Middle frontal gyrus (tissue), 1 donor: Measurements from ENCODE around the gene ZFP57.

Experiments used
- DNase-seq: peaks from one replicate; pipeline ENCODE4 v3.0.0-alpha.2; 2015; ENCODE audit warnings: low spot score; ENCODE audit errors: extremely low spot score

Gene ZFP57

DNA sequence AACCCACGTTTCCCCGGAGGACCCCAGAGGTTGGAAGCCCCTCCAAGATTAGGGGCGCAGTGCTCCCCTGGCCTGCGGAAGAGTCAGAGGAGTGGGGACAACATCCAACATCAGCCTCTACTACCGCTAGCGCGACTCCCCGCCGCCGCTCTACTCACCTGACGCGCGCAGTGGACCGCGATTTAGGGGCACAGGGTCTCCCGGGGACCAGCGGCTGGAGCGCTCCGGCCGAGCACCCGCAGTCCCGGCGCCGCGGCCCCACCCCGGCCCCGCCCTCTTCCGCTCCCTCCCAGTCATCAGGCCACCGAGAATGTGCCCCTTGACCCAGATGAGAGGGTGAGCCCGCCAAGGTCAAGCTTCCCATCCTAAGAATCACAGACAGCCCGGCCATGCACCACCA, at the start of gene ZFP57:
Gene ZFP57 (minus strand): TSS at position 249 of the 400 bp plus-strand sequence. CDS start 4,149 bp downstream, outside the sequence.
- no peak for DNase-seq

- no peak for DNase-seq
Measured at GRCh38 chr6:29730575-29731126, 49.7 kb upstream of the ZFP57 start.

DNA sequence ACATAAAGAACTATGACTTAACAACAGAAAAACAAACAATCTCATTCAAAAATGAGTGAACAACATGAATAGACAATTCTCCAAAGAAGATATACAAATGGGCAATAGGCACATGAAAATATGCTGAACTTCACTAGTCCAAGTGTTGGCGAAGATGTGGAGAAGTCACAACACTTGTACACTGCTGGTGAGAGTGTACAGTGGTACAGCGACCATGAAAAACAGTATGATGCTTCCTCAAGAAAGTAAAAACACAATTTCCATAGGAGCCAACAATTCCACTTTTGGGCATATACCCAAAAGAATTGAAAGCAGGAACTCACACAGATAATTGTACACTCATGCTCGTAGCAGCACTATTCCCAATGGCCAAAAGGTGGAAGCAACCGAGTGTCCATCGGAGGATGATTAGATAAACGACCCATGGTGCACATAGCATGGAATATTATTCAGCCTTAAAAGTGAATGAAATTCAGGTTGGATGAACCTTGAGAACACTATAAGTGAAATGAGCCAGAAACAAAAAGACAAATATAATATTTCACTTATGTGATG, 48.9 kb upstream of the ZFP57 start:
- DNase-seq, result no peak

DNA sequence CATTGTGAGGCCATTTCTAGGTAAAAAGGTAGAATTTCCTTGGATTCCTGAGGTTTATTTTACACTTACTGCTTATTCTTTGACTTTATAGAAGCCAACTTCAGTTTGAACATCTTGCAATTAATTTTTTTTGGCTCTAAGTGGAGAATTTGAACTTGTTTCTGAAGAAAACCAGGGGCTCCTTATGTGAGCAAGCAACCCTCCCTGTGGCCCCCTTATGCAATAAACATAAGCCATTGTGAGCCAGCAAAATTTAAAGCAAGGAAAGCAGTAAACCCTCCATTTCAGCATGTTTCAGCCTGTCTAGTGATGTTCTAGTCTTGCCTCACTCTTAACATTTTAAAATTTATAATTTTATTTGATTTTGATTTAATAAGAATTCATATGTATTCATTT, 47.9 kb upstream of the ZFP57 start:
- DNase-seq, result no peak

DNA sequence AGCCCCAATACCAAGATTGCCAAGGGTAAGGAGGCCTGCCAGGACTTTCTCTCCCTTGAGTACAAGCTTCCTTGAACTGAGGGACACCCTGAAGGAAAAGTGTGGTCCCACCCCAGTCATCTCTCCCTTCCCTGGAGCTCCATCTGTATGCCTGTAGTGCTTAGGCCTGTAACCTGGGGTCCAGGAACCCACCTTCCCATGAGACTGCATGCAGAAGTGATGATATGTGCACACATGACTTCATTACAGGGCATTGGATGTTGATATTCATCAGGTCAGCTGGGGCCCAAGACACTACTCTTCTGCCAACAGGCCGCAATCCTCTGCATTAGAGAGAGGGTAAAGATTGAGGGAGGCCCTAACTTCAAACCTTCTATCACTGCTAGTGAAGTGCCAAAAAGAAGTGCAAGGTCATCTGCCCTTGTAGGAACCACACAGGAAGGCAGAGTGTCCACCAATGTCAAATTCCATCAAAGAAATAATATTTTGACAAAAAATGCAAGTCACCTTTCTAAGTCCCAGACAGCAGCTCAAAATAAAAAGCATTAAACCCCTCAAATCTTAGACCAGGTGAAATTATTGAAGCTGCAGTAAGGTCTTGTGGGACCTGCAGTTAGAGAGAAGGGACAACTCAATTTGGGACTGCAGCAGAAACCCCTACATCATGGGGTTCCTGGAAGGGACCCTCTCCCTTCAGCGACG, 47.4 kb upstream of the ZFP57 start:
- no peak for DNase-seq

GRCh38 chr6:29727637-29728036, 46.7 kb upstream of the ZFP57 start:
- DNase-seq, result no peak

DNA sequence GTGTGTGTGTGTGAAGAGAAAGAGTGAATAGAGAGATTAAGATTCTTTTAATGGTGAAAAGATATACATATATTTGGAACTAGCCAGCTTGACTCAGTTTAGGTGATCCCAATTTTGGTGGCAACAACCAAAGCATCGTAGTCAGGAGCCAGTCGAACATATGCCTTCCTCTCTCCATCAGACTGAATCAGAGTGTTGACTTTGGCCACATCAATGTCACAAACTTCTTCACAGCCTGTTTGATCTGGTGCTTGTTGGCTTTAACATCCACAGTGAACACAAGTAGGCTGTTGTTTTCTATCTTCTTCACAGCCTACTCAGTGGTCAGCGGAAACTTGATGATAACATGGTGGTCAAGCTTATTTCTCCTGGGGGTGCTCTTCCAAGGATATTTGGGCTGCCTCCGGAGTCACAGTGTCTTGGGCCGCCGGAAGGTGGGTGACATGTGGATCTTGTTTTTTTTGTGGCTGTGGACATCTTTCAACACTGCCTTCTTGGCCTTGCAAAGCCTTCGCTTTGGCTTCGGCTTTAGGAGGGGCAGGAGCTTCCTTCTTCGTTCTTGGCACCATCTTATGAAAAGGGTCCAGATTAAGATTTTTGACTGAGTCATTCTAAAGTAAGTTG, 45.7 kb upstream of the ZFP57 start:
- DNase-seq, result no peak

DNA sequence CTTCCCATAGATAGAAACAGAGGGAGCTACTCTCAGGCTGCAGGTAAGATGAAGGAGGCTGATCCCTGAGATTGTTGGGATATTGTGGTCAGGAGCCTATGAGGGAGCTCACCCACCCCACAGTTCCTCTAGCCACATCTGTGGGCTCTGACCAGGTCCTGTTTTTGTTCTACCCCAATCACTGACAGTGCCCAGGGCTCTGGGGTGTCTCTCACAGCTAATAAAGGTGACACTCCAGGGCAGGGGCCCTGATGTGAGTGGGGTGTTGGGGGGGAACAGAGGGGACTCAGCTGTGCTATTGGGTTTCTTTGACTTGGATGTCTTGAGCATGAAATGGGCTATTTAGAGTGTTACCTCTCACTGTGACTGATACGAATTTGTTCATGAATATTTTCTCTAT, 45.0 kb upstream of the ZFP57 start:
- no peak for DNase-seq

- DNase-seq, result no peak
Measured at GRCh38 chr6:29724937-29725869, 44.3 kb upstream of the ZFP57 start.

DNA sequence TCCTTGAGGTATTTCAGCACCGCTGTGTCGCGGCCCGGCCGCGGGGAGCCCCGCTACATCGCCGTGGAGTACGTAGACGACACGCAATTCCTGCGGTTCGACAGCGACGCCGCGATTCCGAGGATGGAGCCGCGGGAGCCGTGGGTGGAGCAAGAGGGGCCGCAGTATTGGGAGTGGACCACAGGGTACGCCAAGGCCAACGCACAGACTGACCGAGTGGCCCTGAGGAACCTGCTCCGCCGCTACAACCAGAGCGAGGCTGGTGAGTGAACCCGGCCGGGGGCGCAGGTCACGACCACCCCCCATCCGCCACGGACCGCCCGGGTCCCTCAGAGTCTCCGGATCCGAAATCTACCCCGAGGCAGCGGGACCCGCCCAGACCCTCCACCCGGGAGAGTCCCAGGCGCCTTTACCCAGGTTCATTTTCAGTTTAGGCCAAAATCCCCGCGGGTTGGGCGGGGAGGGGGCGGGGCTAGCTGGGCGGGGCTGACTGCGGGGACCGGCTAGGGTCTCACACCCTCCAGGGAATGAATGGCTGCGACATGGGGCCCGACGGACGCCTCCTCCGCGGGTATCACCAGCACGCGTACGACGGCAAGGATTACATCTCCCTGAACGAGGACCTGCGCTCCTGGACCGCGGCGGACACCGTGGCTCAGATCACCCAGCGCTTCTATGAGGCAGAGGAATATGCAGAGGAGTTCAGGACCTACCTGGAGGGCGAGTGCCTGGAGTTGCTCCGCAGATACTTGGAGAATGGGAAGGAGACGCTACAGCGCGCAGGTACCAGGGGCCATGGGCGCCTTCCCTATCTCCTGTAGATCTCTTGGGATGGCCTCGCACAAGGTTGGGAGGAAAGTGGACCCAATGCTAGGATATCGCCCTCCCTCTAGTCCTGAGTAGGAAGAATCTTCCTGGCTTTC, 43.0 kb upstream of the ZFP57 start:
- no peak for DNase-seq

GRCh38 chr6:29723262-29723665, 42.3 kb upstream of the ZFP57 start, which contains the start of gene HLA-F:
TSS of gene HLA-F (plus strand) at chr6:29723434. CDS start at chr6:29723464, 30 bp downstream.
- DNase-seq, result peak; percentile 78

DNA sequence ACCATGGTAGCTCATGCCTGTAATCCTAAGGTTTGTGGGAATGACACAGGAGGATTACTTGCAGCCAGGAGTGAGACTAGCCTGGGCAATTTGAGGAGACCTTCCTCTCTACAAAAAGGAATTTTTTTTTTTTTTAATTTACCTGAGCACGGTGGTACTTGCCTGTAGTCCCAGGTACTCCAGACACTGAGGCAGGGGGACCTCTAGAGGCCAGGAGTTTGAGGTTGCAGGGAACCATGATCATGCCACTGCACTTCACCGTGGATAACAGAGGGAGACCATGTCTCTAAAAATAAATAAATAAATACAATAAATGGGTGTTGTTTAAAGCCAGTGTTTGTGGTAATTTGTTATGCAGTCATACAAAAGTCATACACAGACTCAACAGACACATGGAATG, 39.9 kb upstream of the ZFP57 start:
- no peak for DNase-seq

DNA sequence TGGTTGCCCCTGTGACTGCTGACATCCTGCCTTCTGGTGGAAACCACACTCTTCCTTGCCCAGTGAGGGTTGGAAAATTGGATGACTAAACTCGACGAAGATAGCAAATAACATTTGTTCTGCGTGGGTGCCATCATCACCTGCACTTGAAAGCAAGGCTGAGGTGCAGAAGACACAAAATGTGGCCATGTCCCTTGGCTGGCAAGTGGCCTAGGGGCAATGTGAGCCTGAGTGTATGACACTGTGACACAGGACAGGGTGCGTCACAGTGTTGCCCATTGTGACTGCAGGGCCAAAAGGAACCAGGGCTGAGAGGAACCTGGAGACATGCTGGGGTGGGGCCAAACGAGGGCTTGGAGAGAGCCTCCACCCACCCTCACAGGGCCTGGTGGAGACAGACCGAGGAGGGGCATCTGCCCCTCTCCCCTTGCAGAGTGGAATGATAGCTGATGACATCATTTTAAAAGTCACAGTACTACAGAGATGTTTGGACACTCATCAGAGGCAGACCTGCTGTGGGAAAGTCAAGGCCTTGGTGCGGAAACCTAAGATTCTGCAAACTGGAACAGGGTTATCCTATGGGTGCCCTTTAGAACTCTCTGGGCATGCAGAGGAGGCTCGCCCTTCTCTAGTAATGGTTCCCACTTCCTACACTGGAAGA, 29.5 kb upstream of the ZFP57 start:
- DNase-seq, result no peak

GRCh38 chr6:29709188-29709587, 28.2 kb upstream of the ZFP57 start:
- no peak for DNase-seq

- DNase-seq, result no peak
Measured at GRCh38 chr6:29708432-29709179, 27.7 kb upstream of the ZFP57 start.

DNA sequence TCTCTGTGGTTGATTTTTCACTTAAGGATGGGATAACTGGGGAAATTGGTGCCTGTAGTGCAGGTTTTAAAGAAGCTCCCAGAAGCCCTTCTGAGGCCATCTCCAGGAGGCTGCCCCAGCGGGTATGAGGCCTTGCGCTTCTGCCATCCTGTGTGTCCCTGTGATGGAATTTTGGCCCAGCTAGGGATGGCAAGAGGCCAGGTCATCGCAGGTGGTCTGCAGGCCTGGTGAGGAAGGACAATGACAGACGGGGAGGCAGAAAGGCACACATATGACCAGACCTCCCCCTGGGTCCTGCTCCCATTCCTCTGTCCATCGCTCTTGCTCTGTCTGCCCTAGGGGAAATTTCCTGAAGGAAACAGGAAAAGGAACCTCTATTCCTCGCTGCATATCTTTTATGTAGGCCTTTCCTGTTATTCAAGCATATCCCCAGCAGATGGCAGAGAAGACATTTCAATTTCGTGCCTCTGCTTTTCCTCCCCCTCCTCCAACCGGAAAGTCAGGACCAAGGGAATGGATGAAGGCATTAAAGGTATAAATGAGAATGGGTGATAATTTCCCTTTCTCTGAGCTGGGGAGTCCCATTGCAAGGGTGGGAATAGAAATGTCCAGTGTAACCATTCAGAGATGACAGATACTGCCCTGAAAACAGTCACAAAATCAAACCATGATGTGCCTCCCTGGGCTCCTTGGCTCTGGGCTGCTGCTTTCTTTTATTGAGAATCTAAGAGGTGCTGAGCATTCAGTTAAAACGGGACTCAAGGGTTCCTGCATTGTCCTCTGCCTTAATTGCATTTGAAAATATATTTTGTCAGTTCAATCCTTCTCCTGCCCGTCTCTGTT, 24.7 kb upstream of the ZFP57 start:
- peak; percentile 23 for DNase-seq

DNA sequence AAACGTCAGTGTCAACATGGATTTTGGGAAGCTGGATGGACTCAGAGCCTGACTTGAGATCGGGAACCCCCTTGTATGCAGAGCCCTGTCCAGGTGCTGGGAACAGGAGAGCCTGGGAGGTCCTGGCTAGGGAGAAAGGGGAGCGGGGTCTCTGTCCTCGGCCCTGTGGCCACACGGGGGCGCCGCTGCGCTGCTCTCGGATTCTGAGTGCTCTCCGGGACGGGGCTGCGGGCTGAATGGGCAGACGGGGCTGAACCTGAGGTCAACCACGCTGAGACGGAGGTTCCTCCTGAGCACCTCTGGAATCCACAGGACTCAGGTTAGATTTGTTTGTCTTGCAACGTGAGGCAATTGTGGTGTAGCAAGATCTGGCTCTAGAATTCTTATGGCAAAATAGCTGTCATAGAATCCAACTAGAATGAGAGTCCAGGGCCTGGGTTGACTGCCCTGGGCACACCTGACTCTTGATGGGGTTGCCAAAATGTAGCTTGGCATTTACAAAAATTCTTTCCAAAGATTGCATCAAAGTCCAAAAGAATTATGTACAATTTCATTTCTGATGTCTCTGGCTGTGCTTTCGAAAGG, 21.7 kb upstream of the ZFP57 start:
- no peak for DNase-seq
